Activated CD8-positive, alpha-beta T cell treated with anti-CD3 and anti-CD28 coated beads, Interleukin-2, amount 10 ng/mL, durations not matched to agents 7 days and 5 days (primary cell): ENCODE data around the gene RSPH4A. TPM values are rescaled to one million over a fixed set of nuclear protein-coding genes. Genes with fewer than 3 reads are reported as not detected.
A peak's percentile ranks its signal among the peaks of the same experiment; 100 is the strongest.

ENCODE experiments used
- ATAC-seq: fragments of 150-1000 bp; cut with Tn5 transposase; one replicate; pipeline ENCODE4 v1.10.0; 2021; ENCODE audit warnings: moderate library complexity
- CTCF ChIA-PET: fragments of 350-600 bp; sonication (Branson Sonifier 250); formaldehyde crosslinking; loops from one replicate; lab custom pipeline; 2021; ENCODE audit warnings: antibody characterized with exemption; lab: Charles Lee
- POLR2A ChIA-PET: fragments of 350-600 bp; sonication (Branson Sonifier 250); formaldehyde crosslinking; loops from one replicate; lab custom pipeline; 2021; ENCODE audit warnings: antibody characterized with exemption; lab: Charles Lee
- DNase-seq: peaks from one replicate; pipeline ENCODE4 v3.0.0-alpha.2; 2020
- H3K27ac Mint-ChIP-seq: one replicate; pipeline ENCODE4 v1.8.0; 2021; ENCODE audit warnings: mild to moderate bottlenecking, mixed read lengths
- H3K27me3 Mint-ChIP-seq: one replicate; pipeline ENCODE4 v1.8.0; 2021; ENCODE audit warnings: low read depth, mixed read lengths
- H3K36me3 Mint-ChIP-seq: one replicate; pipeline ENCODE4 v1.8.0; 2021; ENCODE audit warnings: low read depth, mixed read lengths
- H3K4me1 Mint-ChIP-seq: one replicate; pipeline ENCODE4 v1.8.0; 2021; ENCODE audit warnings: low read depth, mixed read lengths
- H3K4me3 Mint-ChIP-seq: one replicate; pipeline ENCODE4 v1.8.0; 2021; ENCODE audit warnings: mild to moderate bottlenecking, mixed read lengths
- H3K9me3 Mint-ChIP-seq: one replicate; pipeline ENCODE4 v1.8.0; 2022; ENCODE audit warnings: mixed read lengths; ENCODE audit not compliant: insufficient read depth
- total RNA-seq, 2 experiments: library from RNA; stranded (reverse); gene quantifications; one replicate each; pipeline ENCODE4 v1.2.3, GENCODE V29; 2021

RSPH4A gene
- total RNA-seq, 2 experiments from 2014 or later = 0.18 to 0.29 TPM

- POLR2A ChIA-PET = interaction anchor here (1.4 to 1.9 kb wide), 3 partner anchors 11 to 14 kb away, joined by 3 to 12 read pairs (median 3); partner anchors contain the start of gene KPNA5
- DNase-seq (no peak), ATAC-seq (no peak)
- Mint-ChIP-seq H3K4me3 (peak overlapping the region; percentile 100), H3K36me3 (peaks cover 27% of the 10 kb centered on the region), H3K27me3 (peaks cover 13% of the 10 kb centered on the region), H3K9me3 (no peaks in the 10 kb centered on the region), H3K27ac (peak overlapping the region; percentile 98), H3K4me1 (peaks cover 40% of the 10 kb centered on the region)
- CTCF ChIA-PET = interaction anchor here (1.2 to 3.4 kb wide), 4 partner anchors 13 to 107 kb away, joined by 3 to 10 read pairs (median 6); partner anchors contain the start of gene KPNA5
Measured at GRCh38 chr6:116667623-116668022, 51.3 kb downstream of the RSPH4A start.

DNA sequence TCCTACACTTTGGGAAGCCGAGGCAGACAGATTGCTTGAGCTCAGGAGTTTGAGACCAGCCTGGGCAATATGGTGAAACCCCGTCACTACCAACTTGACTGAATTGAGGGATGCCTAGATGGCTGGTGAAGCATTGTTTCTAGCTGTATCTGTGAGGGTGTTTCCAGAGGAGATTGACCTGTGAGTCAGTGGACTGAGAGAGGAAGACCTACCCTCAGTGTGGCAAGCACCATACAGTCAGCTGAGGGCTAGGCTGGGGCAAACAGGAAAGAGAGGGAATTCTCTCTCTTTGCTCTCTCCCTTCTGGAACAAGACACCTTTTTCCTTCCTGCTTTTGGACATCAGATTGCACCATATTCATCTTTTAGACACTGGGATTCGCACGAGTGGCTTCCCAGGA, 56.0 kb downstream of the RSPH4A start:
- Mint-ChIP-seq H3K9me3 (no peaks in the 10 kb centered on the region), H3K27me3 (peaks cover 14% of the 10 kb centered on the region), H3K4me1 (peaks cover 7% of the 10 kb centered on the region), H3K36me3 (peaks cover 2% of the 10 kb centered on the region), H3K4me3 (no peak overlapping the region), H3K27ac (no peak overlapping the region)
- DNase-seq = no peak
- POLR2A ChIA-PET = no interaction called here
- no peak for ATAC-seq
- CTCF ChIA-PET = interaction anchor here (1.0 to 1.9 kb wide), 2 partner anchors 10 to 27 kb away, joined by 3 to 4 read pairs; no protein-coding TSS in a partner anchor

DNA sequence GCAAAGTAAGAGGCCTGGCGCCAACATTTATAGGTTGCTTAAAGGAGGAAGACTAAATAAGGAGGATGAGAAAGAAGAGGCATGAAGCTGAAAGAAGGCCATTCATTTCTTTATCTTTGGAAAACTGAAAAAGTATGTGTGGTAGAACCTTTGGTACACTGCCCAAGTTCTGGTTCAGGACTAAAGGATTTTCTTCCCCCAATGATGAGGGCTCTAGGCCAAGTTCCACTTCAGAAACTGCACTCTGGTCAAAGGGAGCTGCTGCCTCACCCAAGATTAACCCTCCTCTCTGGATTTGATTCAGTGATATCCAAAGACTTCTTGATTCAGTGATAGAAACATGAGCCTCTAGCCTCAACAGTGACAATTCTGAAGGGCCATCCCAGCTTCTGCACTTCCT, 59.7 kb downstream of the RSPH4A start:
- ChIA-PET POLR2A (no interaction called here), CTCF (no interaction called here)
- DNase-seq (no peak), ATAC-seq (no peak)
- Mint-ChIP-seq H3K36me3 (no peaks in the 10 kb centered on the region), H3K4me3 (no peak overlapping the region), H3K27ac (no peak overlapping the region), H3K4me1 (peaks cover 6% of the 10 kb centered on the region), H3K9me3 (no peaks in the 10 kb centered on the region), H3K27me3 (peaks cover 14% of the 10 kb centered on the region)

DNA sequence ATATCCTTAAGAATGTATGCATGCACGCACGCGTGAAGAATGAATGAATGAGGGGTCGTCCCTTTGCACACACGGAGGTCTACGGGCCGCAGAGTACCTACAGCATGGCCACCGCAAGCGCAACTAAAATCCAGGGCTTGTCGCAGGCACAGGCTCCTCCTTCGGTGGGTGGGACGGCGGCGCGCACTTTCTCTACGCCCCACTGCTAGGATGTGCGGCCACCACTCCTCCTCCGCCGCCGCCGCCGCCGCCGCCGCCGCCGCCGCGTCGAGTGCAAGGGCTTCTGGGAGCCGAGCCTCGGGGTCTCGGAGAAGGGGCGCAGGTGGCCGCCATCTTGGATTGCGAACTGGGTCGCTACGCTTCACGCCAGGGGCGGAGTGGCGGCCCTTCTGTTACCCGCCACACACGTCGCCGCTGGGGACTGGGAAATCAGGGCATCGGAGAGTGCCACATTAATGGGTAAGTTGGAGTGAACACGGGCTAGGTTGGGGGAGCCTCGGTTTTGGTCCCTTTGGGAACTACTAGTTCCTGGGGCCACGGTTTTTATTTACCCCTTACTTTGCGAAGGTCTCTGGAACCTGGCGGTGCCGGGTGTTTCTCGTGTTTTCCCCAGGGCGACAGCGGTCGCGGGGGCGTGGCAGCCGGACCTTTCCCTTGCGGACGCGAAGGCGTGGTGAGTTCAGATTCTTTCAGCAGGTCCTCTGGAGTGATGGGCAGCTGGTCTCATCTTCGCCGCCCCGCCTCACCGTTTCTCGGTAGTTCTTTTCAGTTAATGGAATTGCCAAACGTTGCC, 64.8 kb downstream of the RSPH4A start, which contains the start of gene KPNA5:
Gene KPNA5, plus strand, starts transcription at position 332 of the 793 bp plus-strand sequence. Its CDS starts 124 bp downstream, at position 456.
- no peaks in the 10 kb centered on the region for H3K27me3 Mint-ChIP-seq
- H3K27ac Mint-ChIP-seq = peak within 1 kb of the TSS; percentile 98
- peak within 1 kb of the TSS; percentile 97 for H3K4me3 Mint-ChIP-seq
- ATAC-seq (peak; percentile 96), DNase-seq (peak; percentile 95)
- POLR2A ChIA-PET = interaction anchor here (0.6 to 2.0 kb wide), 10 partner anchors 10 to 581 kb away, joined by 3 to 12 read pairs (median 3); partner anchors contain the start of genes NT5DC1, TSPYL1 and ZUP1
- no peaks in the 10 kb centered on the region for H3K9me3 Mint-ChIP-seq
- H3K4me1 Mint-ChIP-seq = peaks cover 21% of the 10 kb centered on the region
- H3K36me3 Mint-ChIP-seq = peaks cover 24% of the 10 kb centered on the region
- CTCF ChIA-PET = interaction anchor here (0.9 to 1.8 kb wide), 5 partner anchors 8 to 32 kb away, joined by 3 to 6 read pairs (median 3); no protein-coding TSS in a partner anchor

DNA sequence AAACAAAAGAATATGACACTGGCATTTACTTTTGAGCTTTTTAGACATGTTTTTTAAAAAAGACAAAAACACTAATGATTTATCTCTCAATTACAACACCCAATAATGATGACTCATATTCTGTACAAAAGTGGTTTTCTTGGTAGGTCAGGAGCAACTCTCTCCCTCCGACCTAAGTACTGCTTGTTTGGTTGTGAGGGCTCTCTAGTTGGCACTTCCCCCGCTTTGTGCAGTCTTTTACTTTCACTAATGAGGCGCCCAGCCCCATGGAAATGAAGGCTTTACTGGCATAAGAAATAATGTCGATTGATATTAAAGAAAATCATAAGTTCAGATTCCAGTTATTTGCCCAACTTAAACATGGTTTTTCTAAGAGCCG, 66.0 kb downstream of the RSPH4A start:
- H3K4me1 Mint-ChIP-seq = peaks cover 28% of the 10 kb centered on the region
- ATAC-seq (peak; percentile 20), DNase-seq (peak; percentile 62)
- POLR2A ChIA-PET = interaction anchor here (1.0 to 2.0 kb wide), 5 partner anchors 14 to 582 kb away, joined by 3 to 12 read pairs (median 3); partner anchors contain the start of genes NT5DC1, TSPYL1 and ZUP1
- H3K4me3 Mint-ChIP-seq = peak overlapping the region; percentile 97
- no peaks in the 10 kb centered on the region for H3K27me3 Mint-ChIP-seq
- CTCF ChIA-PET = interaction anchor here (1.0 to 1.3 kb wide), 3 partner anchors 9 to 33 kb away, joined by 3 read pairs; no protein-coding TSS in a partner anchor
- H3K9me3 Mint-ChIP-seq = no peaks in the 10 kb centered on the region
- H3K36me3 Mint-ChIP-seq = peaks cover 31% of the 10 kb centered on the region
- peak overlapping the region; percentile 98 for H3K27ac Mint-ChIP-seq

Other genes starting within 250 kb of the RSPH4A start
- gene DSE, start 245.5 kb upstream of the RSPH4A start, total RNA-seq = 1 to 10 TPM; 3.7 to 3.8 TPM
- 10 to 100 TPM; 19.3 to 20.6 TPM for gene CALHM6, start 155.1 kb upstream of the RSPH4A start, total RNA-seq
- gene CALHM5, start 104.8 kb upstream of the RSPH4A start, total RNA-seq = not detected
- gene TRAPPC3L, start 70.8 kb upstream of the RSPH4A start, total RNA-seq = not detected
- not detected for gene CALHM4, start 62.7 kb upstream of the RSPH4A start, total RNA-seq
- 10 to 100 TPM; 39.8 to 45.2 TPM for gene RWDD1, start 45.0 kb upstream of the RSPH4A start, total RNA-seq
- gene ZUP1, start 52.3 kb downstream of the RSPH4A start, total RNA-seq = 10 to 100 TPM; 19.1 to 22.5 TPM
- 10 to 100 TPM in 1 of 2 experiments, 1 to 10 TPM in 1; 9.8 to 11.0 TPM for gene KPNA5, start 64.7 kb downstream of the RSPH4A start, total RNA-seq
- gene FAM162B, start 149.2 kb downstream of the RSPH4A start, total RNA-seq = not detected
- gene GPRC6A, start 212.6 kb downstream of the RSPH4A start, total RNA-seq = not detected